H1 (cell line): Measurements from ENCODE around the gene SLC25A45.

Source experiments
- CEBPB ChIP-seq: IDR thresholded peaks from 2 replicates; pipeline ENCODE4 v1.6.1; 2012; ENCODE audit warnings: low read depth, low read length
- CHD2 ChIP-seq: IDR thresholded peaks from 2 replicates; pipeline ENCODE4 v1.6.1; 2012; ENCODE audit warnings: low read length, improper control_type of control experiment
- CTCF ChIP-seq, 3 experiments: IDR thresholded peaks; 1 replicate in 2 of 3; 2 replicates in 1 of 3; pipeline versions ENCODE4 v1.5.1 to v1.6.1; 2011; ENCODE audit warnings: low read length in 3 of 3, mild to moderate bottlenecking in 3 of 3, inconsistent platforms in 2 of 3, low read depth in 1 of 3, moderate library complexity in 1 of 3; ENCODE audit not compliant: insufficient read depth in 1 of 3; ENCODE audit errors: control extremely low read depth in 1 of 3
- GTF2F1 ChIP-seq: IDR thresholded peaks from 2 replicates; pipeline ENCODE4 v1.6.1; 2012; ENCODE audit warnings: low read depth, low read length, improper control_type of control experiment, borderline replicate concordance
- HDAC2 ChIP-seq, 2 experiments: fragments of 300-600 bp in 1 of 2; sonication (generic) in 1 of 2; IDR thresholded peaks; 2 replicates each; pipeline ENCODE4 v1.6.1; 2011 to 2012; ENCODE audit warnings: low read depth in 2 of 2, low read length in 2 of 2, mild to moderate bottlenecking in 2 of 2, moderate library complexity in 2 of 2, borderline replicate concordance in 1 of 2, inconsistent platforms in 1 of 2
- MAFK ChIP-seq: IDR thresholded peaks from 2 replicates; pipeline ENCODE4 v1.6.1; 2012; ENCODE audit warnings: low read depth, mild to moderate bottlenecking, improper control_type of control experiment, low read length
- MAX ChIP-seq: IDR thresholded peaks from 2 replicates; pipeline ENCODE4 v1.6.1; 2012; ENCODE audit warnings: inconsistent platforms
- NRF1 ChIP-seq: IDR thresholded peaks from 2 replicates; pipeline ENCODE4 v1.6.1; 2011; ENCODE audit warnings: mild to moderate bottlenecking, low read depth, low read length, improper control_type of control experiment
- PHF8 ChIP-seq: fragments of 200-600 bp; sonication (generic); conservative IDR thresholded peaks from 2 replicates; pipeline ENCODE4 v1.7.1; 2012; ENCODE audit warnings: low read depth, mild to moderate bottlenecking, inconsistent platforms, low read length, moderate library complexity
- POLR2A ChIP-seq, 2 experiments: IDR thresholded peaks; 1 replicate in 1 of 2; 2 replicates in 1 of 2; pipeline ENCODE4 v1.6.1; 2011; ENCODE audit warnings: low read depth in 2 of 2, low read length in 2 of 2, mild to moderate bottlenecking in 2 of 2; ENCODE audit errors: control extremely low read depth in 1 of 2
- POLR2AphosphoS5 ChIP-seq: IDR thresholded peaks from 2 replicates; pipeline ENCODE4 v1.6.1; 2011; ENCODE audit warnings: low read depth, low read length
- TAF1 ChIP-seq: IDR thresholded peaks from 2 replicates; pipeline ENCODE4 v1.6.1; 2011; ENCODE audit warnings: mild to moderate bottlenecking, low read depth, low read length
- ZNF274 ChIP-seq: IDR thresholded peaks from 2 replicates; pipeline ENCODE4 v1.7.0; 2012; ENCODE audit warnings: low read length, borderline replicate concordance; ENCODE audit errors: extremely low read depth

GRCh38 chr11:65379698-65380459 lies 2.6 kb downstream of the SLC25A45 start:
- no peak for TF ChIP-seq POLR2AphosphoS5
- TF ChIP-seq CTCF (IDR thresholded peaks at IDR 0.05; ENCODE audit: control extremely low read depth in 1 of 3, insufficient read depth in 1 of 3, low read depth in 1 of 3, low read length in 3 of 3): no peak
- no peak for TF ChIP-seq CHD2
- TF ChIP-seq MAX: no peak
- TF ChIP-seq ZNF274: no peak
- TF ChIP-seq TAF1: no peak
- no peak for TF ChIP-seq HDAC2 (IDR thresholded peaks at IDR 0.05; ENCODE audit: borderline replicate concordance in 1 of 2, low read depth in 2 of 2, low read length in 2 of 2)
- TF ChIP-seq PHF8: no peak
- no peak for TF ChIP-seq NRF1
- TF ChIP-seq CEBPB: no peak
- no peak for TF ChIP-seq GTF2F1
- no peak for TF ChIP-seq POLR2A (IDR thresholded peaks at IDR 0.05; ENCODE audit: control extremely low read depth in 1 of 2, low read depth in 2 of 2, low read length in 2 of 2)
- TF ChIP-seq MAFK: no peak
